GM12878 (cell line): ENCODE results near the gene THY1. TPM values are rescaled to one million over a fixed set of nuclear protein-coding genes. Genes with fewer than 3 reads are reported as not detected.
A peak's percentile ranks its signal among the peaks of the same experiment; 100 is the strongest.

Experiments used
- ATAC-seq: fragments of 200-7000 bp; cut with Tn5 transposase; 3 replicates; pipeline ENCODE4 v1.9.1; 2020; ENCODE audit warnings: mild to moderate bottlenecking, moderate library complexity
- BruUV-seq: library from RNA; stranded (reverse); fragments of 400-500 nt; replicated peaks from 2 replicates; lab custom pipeline; 2021; lab: Mats Ljungman, UMichigan
- CTCF ChIA-PET: fragments of 300-600 bp; sonication (Branson Sonifier 250); formaldehyde crosslinking; extraction: SDS; loops from one replicate; lab custom pipeline; 2021; ENCODE audit warnings: inconsistent platforms; lab: Yijun Ruan, JAX
- POLR2A ChIA-PET: fragments of 350-600 bp; formaldehyde crosslinking; extraction: SDS; loops from one replicate; lab custom pipeline; 2021; ENCODE audit warnings: inconsistent platforms; lab: Charles Lee
- RAD21 ChIA-PET: fragments of 300-600 bp; sonication (Branson Sonifier 250); formaldehyde crosslinking; loops from one replicate; lab custom pipeline; 2023; ENCODE audit warnings: antibody characterized with exemption; ENCODE audit not compliant: unreplicated experiment; lab: Charles Lee
- SMC1A ChIA-PET: fragments of 300-600 bp; sonication (Branson Sonifier 250); formaldehyde crosslinking; loops from one replicate; lab custom pipeline; 2023; ENCODE audit not compliant: unreplicated experiment, uncharacterized antibody; lab: Charles Lee
- DNase-seq: peaks from one replicate; pipeline ENCODE4 v3.0.0-alpha.2; 2011; ENCODE audit warnings: low read depth, low spot score
- FAIRE-seq: peaks from 3 replicates; lab custom pipeline; 2011; peaks lifted over from hg19 to GRCh38; lab: Jason Lieb, UNC
- H2AFZ ChIP-seq: 2 replicates; pipeline ENCODE4 v1.6.0; 2011; ENCODE audit warnings: low read depth, low read length, control low read depth; ENCODE audit not compliant: control insufficient read depth
- H3K27ac ChIP-seq: 2 replicates; pipeline ENCODE4 v1.5.1; 2011; ENCODE audit warnings: control low read depth; ENCODE audit not compliant: control insufficient read depth, insufficient read depth
- H3K27me3 ChIP-seq, 2 experiments: replicated peaks in 1 of 2; 2 replicates each; pipeline versions ENCODE4 v1.6.0 to v1.6.1; 2011; ENCODE audit warnings: low read length in 1 of 2; ENCODE audit not compliant: control insufficient read depth in 2 of 2, insufficient read depth in 2 of 2
- H3K36me3 ChIP-seq, 2 experiments: 2 replicates each; pipeline ENCODE4 v1.5.1; 2011; ENCODE audit warnings: low read length in 1 of 2; ENCODE audit not compliant: control insufficient read depth in 2 of 2, insufficient read depth in 2 of 2
- H3K4me1 ChIP-seq: 2 replicates; pipeline ENCODE4 v1.6.1; 2011; ENCODE audit warnings: mild to moderate bottlenecking, low read length, moderate library complexity, mixed read lengths; ENCODE audit not compliant: control insufficient read depth, insufficient read depth
- H3K4me2 ChIP-seq: 2 replicates; pipeline ENCODE4 v1.6.0; 2011; ENCODE audit warnings: control low read depth; ENCODE audit not compliant: control insufficient read depth, insufficient read depth
- H3K4me3 ChIP-seq: fragments of 200-600 bp; sonication (generic); 2 replicates; pipeline ENCODE4 v1.5.1; 2016
- H3K79me2 ChIP-seq: 2 replicates; pipeline ENCODE4 v1.6.0; 2011; ENCODE audit warnings: low read length; ENCODE audit not compliant: control insufficient read depth, insufficient read depth
- H3K9ac ChIP-seq: 2 replicates; pipeline ENCODE4 v1.8.0; 2011; ENCODE audit warnings: low read length, control low read depth, mixed read lengths; ENCODE audit not compliant: control insufficient read depth, insufficient read depth
- H3K9me3 ChIP-seq: replicated peaks from 3 replicates; pipeline ENCODE4 v1.5.1; 2011; ENCODE audit warnings: mild to moderate bottlenecking, low read length; ENCODE audit not compliant: control insufficient read depth, insufficient read depth
- H4K20me1 ChIP-seq: 2 replicates; pipeline ENCODE4 v1.6.0; 2011; ENCODE audit not compliant: control insufficient read depth, insufficient read depth
- BHLHE40 ChIP-seq, 2 experiments: fragments of 450-650 bp in 1 of 2; IDR thresholded peaks; 2 replicates each; pipeline ENCODE4 v1.6.1; 2011 to 2017; ENCODE audit warnings: low read depth in 2 of 2, borderline replicate concordance in 1 of 2, improper control_type of control experiment in 1 of 2, low read length in 1 of 2, mild to moderate bottlenecking in 1 of 2
- CHD2 ChIP-seq: IDR thresholded peaks from 2 replicates; pipeline ENCODE4 v1.6.1; 2011; ENCODE audit warnings: low read depth, low read length, improper control_type of control experiment, borderline replicate concordance
- E4F1 ChIP-seq: fragments of 450-650 bp; IDR thresholded peaks from 2 replicates; pipeline ENCODE4 v1.6.1; 2018; ENCODE audit warnings: borderline replicate concordance, mild to moderate bottlenecking; ENCODE audit not compliant: partially characterized antibody
- IKZF1 ChIP-seq: fragments of 450-650 bp; conservative IDR thresholded peaks from 2 replicates; pipeline ENCODE4 v1.6.1; 2017; ENCODE audit warnings: antibody characterized with exemption, mild to moderate bottlenecking
- MLLT1 ChIP-seq: fragments of 450-650 bp; IDR thresholded peaks from 2 replicates; pipeline ENCODE4 v1.6.1; 2016; ENCODE audit warnings: mild to moderate bottlenecking
- NR2F1 ChIP-seq: fragments of 450-650 bp; conservative IDR thresholded peaks from 2 replicates; pipeline ENCODE4 v1.6.1; 2017; ENCODE audit warnings: mild to moderate bottlenecking
- PAX5 ChIP-seq: IDR thresholded peaks from 2 replicates; pipeline ENCODE4 v1.6.1; 2011; ENCODE audit warnings: low read depth, low read length, borderline replicate concordance
- POLR2AphosphoS5 ChIP-seq: IDR thresholded peaks from 2 replicates; pipeline ENCODE4 v1.6.1; 2011; ENCODE audit warnings: mild to moderate bottlenecking, low read length, inconsistent platforms
- SMC3 ChIP-seq: IDR thresholded peaks from 2 replicates; pipeline ENCODE4 v1.6.1; 2011; ENCODE audit warnings: low read length, improper control_type of control experiment, borderline replicate concordance
- SREBF2 ChIP-seq: IDR thresholded peaks from 2 replicates; pipeline ENCODE4 v1.6.1; 2012; ENCODE audit warnings: mild to moderate bottlenecking, low read length
- WGBS: methylation state at CpG from one replicate; pipeline ENCODE4 v1.1.6; 2016; ENCODE audit warnings: low lambda C conversion rate; ENCODE audit not compliant: insufficient replicate concordance, insufficient coverage; ENCODE audit errors: missing lambda C conversion rate; 5-methylcytosine and 5-hydroxymethylcytosine counted together
- in situ Hi-C: fragments of 300-500 bp; cut with MboI; formaldehyde crosslinking; loops from 9 replicates; pipeline ENCODE4 v1.14.3; 2018; ENCODE audit warnings: mixed read lengths
- intact Hi-C: fragments of 100-400 bp; cut with micrococcal nuclease; formaldehyde crosslinking; loops from one replicate; pipeline ENCODE4 v1.14.2; 2022; ENCODE audit not compliant: unreplicated experiment
- polyA plus RNA-seq, 11 experiments: library from polyadenylated mRNA; depleted of rRNA in 4 of 11; unstranded in 6 of 11; stranded (reverse) in 5 of 11; fragments of >200 nt; fragmentation: Nextera tagmentation in 4 of 11; fragmentation: Illumina TruSeq in 1 of 11; extraction: Ambion mirVana in 4 of 11; extraction: Trizol in 1 of 11; gene quantifications; 1 replicate in 1 of 11; 2 replicates in 10 of 11; pipeline versions ENCODE4 v1.2.1 to v1.2.3, GENCODE V29; 2011 to 2016; ENCODE audit warnings: inconsistent platforms in 2 of 11, missing spikeins in 2 of 11, low read depth in 1 of 11
- total RNA-seq, 4 experiments: library from RNA; depleted of rRNA in 3 of 4; stranded (reverse); fragments of >200 nt in 3 of 4; fragmentation: Illumina TruSeq in 1 of 4; extraction: Trizol in 1 of 4; gene quantifications; 2 replicates each; pipeline versions ENCODE4 v1.2.1 to v1.2.3, GENCODE V29; 2013 to 2021

The THY1 gene
- total and polyA plus RNA-seq, 10 of the 15 experiments (the other 5 are each of a cell fraction or from before 2014, with no cell fraction given), result 0.86 to 20.1 (median 3.2) TPM

- no peak for TF ChIP-seq POLR2AphosphoS5
- no peak for TF ChIP-seq IKZF1
- TF ChIP-seq E4F1, result no peak
- no peak for TF ChIP-seq NR2F1
- TF ChIP-seq MLLT1, result no peak
Measured at GRCh38 chr11:119371067-119371601, 51.8 kb downstream of the THY1 start (continued).

- ChIA-PET RAD21 (interaction anchor here (1.3 to 1.7 kb wide), 4 partner anchors 9 to 33 kb away, joined by 4 to 8 read pairs (median 6); no protein-coding TSS in a partner anchor), CTCF (interaction anchor here (0.5 to 17.9 kb wide), 7 partner anchors 10 to 227 kb away, joined by 3 to 183 read pairs (median 6); partner anchors contain the start of gene USP2), POLR2A (interaction anchor here (1.0 to 1.6 kb wide), 2 partner anchors 9 to 15 kb away, joined by 3 to 6 read pairs; no protein-coding TSS in a partner anchor), SMC1A (interaction anchor here (1.2 to 5.5 kb wide), 4 partner anchors 15 to 105 kb away, joined by 3 to 31 read pairs (median 4); no protein-coding TSS in a partner anchor)
- 0 out of 4 replicates have a peak, but pooled peaks cover 0 to 1% of the 10 kb centered on the region in 2 experiments for H3K27me3 ChIP-seq
- no peak overlapping the region for H3K9ac ChIP-seq
- H2AFZ ChIP-seq, result peak overlapping the region; percentile 33; the same call in 1 of the 2 replicates
- H3K4me1 ChIP-seq, result no peaks in the 10 kb centered on the region
- no peak overlapping the region for H3K27ac ChIP-seq
- no peaks in the 10 kb centered on the region for H3K9me3 ChIP-seq
- no peak for FAIRE-seq
- no peaks in the 10 kb centered on the region for H3K36me3 ChIP-seq
- in situ Hi-C loops (no loop called here), intact Hi-C loops (no loop called here)
- no peak for TF ChIP-seq SMC3
- TF ChIP-seq NR2F1, result peak; percentile 36; the same call in 1 of the 2 replicates
- no peak for TF ChIP-seq PAX5
- TF ChIP-seq SREBF2, result no peak
- no peak for TF ChIP-seq CHD2
- peak in 1 of 2 experiments; percentile 41; a peak in 1 of 4 replicates for TF ChIP-seq BHLHE40 (IDR thresholded peaks at IDR 0.05; ENCODE audit: borderline replicate concordance in 1 of 2, low read depth in 2 of 2, low read length in 1 of 2)
- H3K4me2 ChIP-seq, result no peak overlapping the region
- H4K20me1 ChIP-seq, result no peaks in the 10 kb centered on the region
- 14% methylated on average over 8 of the region's 8 CpGs for WGBS
- peak; percentile 60 for ATAC-seq
- no peak for DNase-seq
- no peak overlapping the region for H3K4me3 ChIP-seq
- no TSS peak for BruUV-seq
- H3K79me2 ChIP-seq, result no peaks in the 10 kb centered on the region
Measured at GRCh38 chr11:119370486-119371046, 52.4 kb downstream of the THY1 start.
